ENCODE measurements around the gene CPZ.
A peak's percentile ranks its signal among the peaks of the same experiment; 100 is the strongest.
"Not testable (repeated sequence)": the region's sequence is repeated elsewhere in the genome, so short reads cannot be mapped to it uniquely, and the experiment has no call there.

The CPZ gene

GRCh38 chr4:8557151-8558076, 35.2 kb upstream of the CPZ start:
- no peak for DNase-seq (ENCODE audit: low spot score)

GRCh38 chr4:8558080-8558960, 34.2 kb upstream of the CPZ start:
- DNase-seq (ENCODE audit: low spot score), result peak; percentile 37

- no peak for DNase-seq (ENCODE audit: low spot score)
These were observed 33.6 kb upstream of the CPZ start for GRCh38 chr4:8559011-8559410.

- no peak for DNase-seq (ENCODE audit: low spot score)
These were observed 32.9 kb upstream of the CPZ start for GRCh38 chr4:8559524-8560264.

GRCh38 chr4:8560265-8561047, 32.1 kb upstream of the CPZ start:
- DNase-seq (ENCODE audit: low spot score), result no peak

GRCh38 chr4:8564595-8564994, 28.0 kb upstream of the CPZ start:
- DNase-seq (ENCODE audit: low spot score), result no peak

GRCh38 chr4:8568068-8568668, 24.4 kb upstream of the CPZ start:
- DNase-seq (ENCODE audit: low spot score), result no peak

- no peak for DNase-seq (ENCODE audit: low spot score)
These were observed 22.4 kb upstream of the CPZ start for GRCh38 chr4:8570201-8570600.

- DNase-seq (ENCODE audit: low spot score), result peak; percentile 18
These were observed 20.6 kb upstream of the CPZ start for GRCh38 chr4:8571702-8572685.

GRCh38 chr4:8573266-8573665, 19.3 kb upstream of the CPZ start:
- no peak for DNase-seq (ENCODE audit: low spot score)

GRCh38 chr4:8574796-8575370, 17.7 kb upstream of the CPZ start:
- DNase-seq (ENCODE audit: low spot score), result no peak

GRCh38 chr4:8575457-8575856, 17.1 kb upstream of the CPZ start:
- DNase-seq (ENCODE audit: low spot score), result no peak

- not testable (repeated sequence) for DNase-seq (ENCODE audit: low spot score)
These were observed 16.0 kb upstream of the CPZ start for GRCh38 chr4:8576591-8576990.

GRCh38 chr4:8577046-8577445, 15.5 kb upstream of the CPZ start:
- DNase-seq (ENCODE audit: low spot score), result no peak

- no peak for DNase-seq (ENCODE audit: low spot score)
These were observed 14.6 kb upstream of the CPZ start for GRCh38 chr4:8577972-8578371.

GRCh38 chr4:8578717-8579116, 13.8 kb upstream of the CPZ start:
- no peak for DNase-seq (ENCODE audit: low spot score)

GRCh38 chr4:8579526-8580320, 12.8 kb upstream of the CPZ start:
- no peak for DNase-seq (ENCODE audit: low spot score)

- peak; percentile 69 for DNase-seq (ENCODE audit: low spot score)
These were observed 12.1 kb upstream of the CPZ start, which contains the start of gene GPR78 for GRCh38 chr4:8580321-8581093. GPR78 (plus strand) TSS chr4:8580392; CDS start chr4:8580983, 591 bp downstream.
